Measurements from ENCODE around the gene SMOC1.

DNA sequence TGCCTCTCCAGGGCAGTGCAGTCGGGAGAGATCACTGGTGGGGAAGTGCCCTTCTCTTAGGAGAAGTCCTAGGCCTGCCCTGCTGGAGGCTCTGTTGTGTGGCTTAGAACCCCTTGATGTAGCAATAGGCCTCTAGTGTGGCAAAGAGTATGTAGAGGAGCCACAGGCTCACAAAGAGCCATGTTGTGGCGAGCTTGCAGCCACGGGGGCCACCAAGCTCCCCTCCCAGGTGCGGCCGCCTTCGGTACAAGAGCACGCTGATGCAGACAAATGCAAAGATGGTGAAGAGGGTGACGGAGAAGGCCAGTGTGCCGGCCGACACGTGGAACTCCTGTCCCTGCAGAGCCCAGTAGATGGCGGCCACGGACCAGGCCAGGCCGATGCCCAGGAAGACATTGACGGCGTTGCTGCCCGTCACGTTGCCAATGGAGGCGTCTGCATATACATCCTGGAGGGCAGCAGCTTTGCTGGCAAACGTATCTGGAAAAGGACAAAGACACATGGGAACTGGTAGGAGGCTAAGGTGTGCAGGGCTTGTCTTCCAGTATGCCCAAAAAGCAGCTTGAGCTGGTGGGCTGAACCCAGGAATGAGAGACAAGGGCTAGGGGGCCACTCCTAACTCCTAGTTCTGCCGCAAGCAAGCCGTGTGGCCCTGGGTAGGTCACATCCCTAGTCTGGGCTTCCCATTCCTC, 166.8 kb downstream of the SMOC1 start:
- TF ChIP-seq CTCF (IDR thresholded peaks at IDR 0.05) (peak; percentile 85), POLR2AphosphoS5 (IDR thresholded peaks at IDR 0.05; ENCODE audit: low read depth, low read length) (no peak), SIN3A (IDR thresholded peaks at IDR 0.05; ENCODE audit: borderline replicate concordance, insufficient read depth, low read depth, low read length) (no peak)
- TF ChIP-seq, protein P1, sequence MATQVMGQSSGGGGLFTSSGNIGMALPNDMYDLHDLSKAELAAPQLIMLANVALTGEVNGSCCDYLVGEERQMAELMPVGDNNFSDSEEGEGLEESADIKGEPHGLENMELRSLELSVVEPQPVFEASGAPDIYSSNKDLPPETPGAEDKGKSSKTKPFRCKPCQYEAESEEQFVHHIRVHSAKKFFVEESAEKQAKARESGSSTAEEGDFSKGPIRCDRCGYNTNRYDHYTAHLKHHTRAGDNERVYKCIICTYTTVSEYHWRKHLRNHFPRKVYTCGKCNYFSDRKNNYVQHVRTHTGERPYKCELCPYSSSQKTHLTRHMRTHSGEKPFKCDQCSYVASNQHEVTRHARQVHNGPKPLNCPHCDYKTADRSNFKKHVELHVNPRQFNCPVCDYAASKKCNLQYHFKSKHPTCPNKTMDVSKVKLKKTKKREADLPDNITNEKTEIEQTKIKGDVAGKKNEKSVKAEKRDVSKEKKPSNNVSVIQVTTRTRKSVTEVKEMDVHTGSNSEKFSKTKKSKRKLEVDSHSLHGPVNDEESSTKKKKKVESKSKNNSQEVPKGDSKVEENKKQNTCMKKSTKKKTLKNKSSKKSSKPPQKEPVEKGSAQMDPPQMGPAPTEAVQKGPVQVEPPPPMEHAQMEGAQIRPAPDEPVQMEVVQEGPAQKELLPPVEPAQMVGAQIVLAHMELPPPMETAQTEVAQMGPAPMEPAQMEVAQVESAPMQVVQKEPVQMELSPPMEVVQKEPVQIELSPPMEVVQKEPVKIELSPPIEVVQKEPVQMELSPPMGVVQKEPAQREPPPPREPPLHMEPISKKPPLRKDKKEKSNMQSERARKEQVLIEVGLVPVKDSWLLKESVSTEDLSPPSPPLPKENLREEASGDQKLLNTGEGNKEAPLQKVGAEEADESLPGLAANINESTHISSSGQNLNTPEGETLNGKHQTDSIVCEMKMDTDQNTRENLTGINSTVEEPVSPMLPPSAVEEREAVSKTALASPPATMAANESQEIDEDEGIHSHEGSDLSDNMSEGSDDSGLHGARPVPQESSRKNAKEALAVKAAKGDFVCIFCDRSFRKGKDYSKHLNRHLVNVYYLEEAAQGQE (IDR thresholded peaks at IDR 0.05; ENCODE audit: insufficient read depth in 1 of 2, low read depth in 2 of 2, low read length in 1 of 2), result no peak

Data from Panc1 (cell line).